DMS53 (cell line): ENCODE data around the gene SULT2B1.
"Not testable (repeated sequence)": the region's sequence is repeated elsewhere in the genome, so short reads cannot be mapped to it uniquely, and the experiment has no call there.

Experiments used
- DNase-seq: peaks from one replicate; lab custom pipeline; 2025; lab: John Stamatoyannopoulos, UW

SULT2B1 gene

DNA sequence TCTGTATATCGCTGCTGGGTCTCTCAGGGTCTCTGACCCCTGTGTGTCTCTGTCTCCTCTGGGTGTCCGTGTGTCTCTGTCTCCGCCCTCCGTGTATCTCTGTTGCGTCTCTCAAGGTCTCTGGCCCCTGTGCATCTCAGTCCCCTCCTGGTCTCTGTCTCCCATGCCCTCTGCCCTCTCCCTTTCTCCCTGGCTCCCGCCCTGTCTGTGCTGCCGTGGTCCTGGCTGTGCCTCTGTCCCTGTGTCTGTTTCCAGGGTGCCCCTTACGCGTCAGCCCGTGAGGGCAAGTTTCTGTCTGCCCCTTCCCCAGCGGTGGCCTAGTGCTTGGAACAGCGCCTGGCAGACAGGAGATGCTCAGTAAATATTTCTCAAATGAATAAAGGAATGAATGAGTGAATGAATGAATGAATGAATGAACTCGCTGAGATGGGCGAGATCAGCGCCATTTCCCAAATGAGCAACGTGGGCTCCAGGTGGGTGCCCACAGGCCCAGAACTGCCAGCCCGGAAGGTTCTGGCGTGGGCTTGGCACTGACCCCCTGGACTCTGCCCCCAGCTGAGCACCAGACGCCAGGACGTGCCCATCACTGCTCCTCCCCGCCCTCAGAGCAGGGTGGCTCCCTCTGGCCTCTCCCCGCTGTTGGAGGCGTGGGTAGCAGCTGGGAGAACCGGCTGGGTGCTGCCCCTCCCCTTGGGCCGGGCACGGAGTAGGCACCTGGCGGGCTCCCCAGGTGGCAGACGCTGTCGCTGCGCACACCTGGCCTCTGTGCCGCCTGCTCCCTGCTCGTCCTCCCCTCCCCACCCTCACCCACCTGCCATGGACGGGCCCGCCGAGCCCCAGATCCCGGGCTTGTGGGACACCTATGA is at the start of gene SULT2B1:
TSS of gene SULT2B1 (plus strand) at position 736 of the 866 bp plus-strand sequence. CDS start at position 817, 81 bp downstream.
- peak; percentile 98 for DNase-seq

DNA sequence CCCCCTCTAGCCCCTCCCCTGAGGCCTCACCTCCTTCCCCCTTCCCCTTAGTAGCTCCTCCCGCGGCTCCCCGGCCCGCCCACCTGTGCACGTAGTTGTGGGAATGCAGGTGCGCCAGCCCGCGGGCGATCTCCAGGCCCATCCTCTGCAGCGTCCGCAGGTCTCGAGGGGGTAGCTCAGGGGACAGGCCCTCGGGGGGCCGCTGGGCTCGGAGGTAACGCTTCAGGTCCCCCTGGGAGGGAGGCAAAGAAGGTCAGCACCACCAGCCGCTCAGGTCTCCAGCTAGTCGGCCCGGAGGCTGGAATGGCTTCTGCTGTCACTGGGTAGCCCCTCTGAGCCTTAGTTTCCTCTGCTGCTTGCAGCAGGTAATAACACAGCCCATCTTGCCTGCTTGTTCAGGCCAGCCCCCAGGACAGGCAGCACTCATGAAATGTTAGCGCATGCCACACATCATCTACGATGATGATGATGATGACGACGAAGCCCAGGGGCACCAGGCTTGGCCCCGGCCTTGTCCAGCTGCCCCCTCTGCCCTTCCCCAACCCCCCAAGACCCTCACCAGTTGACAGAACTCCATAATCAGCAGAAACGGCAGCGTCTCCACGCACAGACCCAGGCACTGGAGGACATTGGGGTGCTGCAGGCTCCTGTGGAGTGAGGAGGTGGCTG is 49.5 kb upstream of the SULT2B1 start:
- no peak for DNase-seq

DNA sequence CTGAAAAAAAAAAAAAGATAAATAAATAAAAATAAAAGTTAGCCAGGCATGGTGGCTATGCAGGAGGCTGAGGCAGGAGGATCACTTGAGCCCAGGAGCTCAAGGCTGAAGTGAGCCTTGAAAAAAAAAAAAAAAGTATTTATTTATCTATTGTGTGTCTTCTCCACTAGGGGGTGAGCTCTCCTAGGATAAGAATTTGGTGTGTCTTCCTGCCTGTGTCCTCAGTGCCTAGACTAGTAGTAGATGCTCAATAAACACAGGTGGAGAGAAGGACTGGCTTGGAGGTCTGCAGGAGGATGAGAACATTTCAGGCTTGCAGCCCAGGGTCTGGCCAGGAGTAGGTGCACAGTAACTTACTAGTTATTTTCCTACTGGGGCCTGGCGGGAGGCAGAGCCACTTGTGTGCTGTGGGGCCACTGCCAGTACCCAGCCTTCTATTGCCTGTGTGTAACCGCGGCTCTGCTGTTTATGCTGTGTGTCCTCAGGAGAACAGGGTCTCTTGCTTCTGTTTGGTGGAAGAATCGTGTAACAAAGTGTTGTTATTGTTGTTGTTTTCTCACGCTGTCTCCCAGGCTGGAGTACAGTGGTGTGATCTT is 45.7 kb upstream of the SULT2B1 start:
- DNase-seq = peak; percentile 81

DNA sequence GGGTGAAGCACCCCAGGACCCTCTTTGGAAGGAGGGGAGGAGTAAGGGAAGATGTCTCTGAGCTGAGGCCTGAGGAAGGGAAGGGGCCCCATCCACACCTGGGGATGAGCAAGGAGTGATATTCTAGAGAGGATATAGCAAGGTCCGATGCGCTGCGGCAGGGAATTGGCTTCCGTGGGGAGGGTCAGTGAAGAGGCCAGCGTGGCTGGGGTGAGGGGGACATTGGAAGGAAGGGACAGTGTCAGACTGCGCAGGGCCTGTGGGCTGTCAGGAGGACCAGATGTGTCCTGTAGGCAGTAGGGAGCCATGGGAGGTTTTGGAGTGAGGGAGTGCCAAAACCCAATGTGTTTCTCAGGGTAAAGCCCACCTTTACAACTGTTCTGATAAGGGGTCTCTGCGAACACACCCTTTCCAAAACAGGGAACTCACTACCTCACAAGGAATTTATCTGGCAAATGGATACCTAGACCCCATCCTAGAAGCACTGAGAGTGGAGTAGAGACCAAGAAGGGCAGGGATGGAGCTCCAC is 44.0 kb upstream of the SULT2B1 start:
- DNase-seq = no peak

DNA sequence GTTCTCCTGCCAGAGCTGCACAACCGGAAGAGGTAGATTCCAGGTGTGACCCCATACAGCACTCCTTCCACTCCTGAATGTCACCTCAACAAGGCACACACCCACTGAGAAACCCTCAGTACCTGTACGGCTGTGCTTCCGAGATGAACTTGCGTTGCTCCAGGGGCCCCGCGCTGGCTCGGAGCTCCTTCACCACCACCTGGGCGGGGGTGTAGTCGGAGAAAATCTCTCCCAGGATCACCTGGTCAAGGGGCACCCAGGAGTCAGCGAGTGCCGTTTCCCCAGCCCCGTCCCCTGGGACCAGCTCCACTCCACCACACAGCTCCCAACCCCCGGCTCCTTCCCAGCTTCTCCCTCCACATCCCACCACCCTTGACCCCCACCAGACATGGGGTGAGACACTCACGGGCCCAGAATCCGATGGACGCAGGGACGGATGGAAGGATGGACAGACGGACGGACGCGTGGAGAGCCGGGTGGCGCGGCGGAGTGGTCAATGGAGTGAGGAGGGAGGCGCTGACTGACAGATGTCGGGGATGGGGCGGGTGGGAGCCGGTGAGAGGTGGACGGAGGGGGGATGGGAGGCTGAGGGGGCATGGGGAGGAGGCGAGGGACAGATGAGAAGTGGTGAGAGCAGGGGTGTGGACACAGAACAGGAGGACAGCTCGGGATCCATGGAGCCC is 43.1 kb upstream of the SULT2B1 start:
- DNase-seq = no peak

DNA sequence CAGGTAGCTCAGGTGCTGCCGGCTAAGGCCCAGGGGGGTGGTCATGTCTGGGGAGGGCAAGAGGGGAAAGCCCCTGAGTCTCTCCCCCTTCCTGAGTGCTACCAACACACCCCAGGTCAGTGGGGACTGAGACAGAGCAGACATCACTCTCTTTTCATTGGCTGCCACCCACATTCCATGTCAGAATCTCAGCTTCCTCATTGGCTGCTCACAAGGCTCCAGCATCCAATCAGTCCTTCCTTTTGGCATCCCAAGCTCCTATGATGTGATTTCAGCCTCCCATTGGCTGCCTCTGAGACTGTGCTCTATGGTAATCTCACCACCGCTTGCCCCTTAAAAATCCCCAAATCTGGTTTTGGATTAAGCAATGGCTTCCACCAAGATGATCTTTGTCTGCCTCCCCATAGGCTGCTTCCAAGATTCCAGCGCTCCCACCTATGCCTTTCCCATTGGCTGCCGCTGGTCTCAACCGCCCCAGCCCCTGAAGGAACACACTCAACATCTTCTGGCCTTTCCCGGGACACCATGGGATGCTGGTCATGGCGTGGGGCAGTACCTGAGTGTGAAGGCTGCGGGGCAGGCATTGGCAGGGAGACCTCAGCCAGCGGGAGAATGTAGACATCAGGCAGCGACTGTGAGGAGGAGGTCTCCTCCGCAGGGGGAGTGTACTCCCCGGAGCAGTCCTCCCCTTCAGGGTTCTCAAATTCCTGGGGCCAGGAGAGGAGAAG is 42.3 kb upstream of the SULT2B1 start:
- no peak for DNase-seq

DNA sequence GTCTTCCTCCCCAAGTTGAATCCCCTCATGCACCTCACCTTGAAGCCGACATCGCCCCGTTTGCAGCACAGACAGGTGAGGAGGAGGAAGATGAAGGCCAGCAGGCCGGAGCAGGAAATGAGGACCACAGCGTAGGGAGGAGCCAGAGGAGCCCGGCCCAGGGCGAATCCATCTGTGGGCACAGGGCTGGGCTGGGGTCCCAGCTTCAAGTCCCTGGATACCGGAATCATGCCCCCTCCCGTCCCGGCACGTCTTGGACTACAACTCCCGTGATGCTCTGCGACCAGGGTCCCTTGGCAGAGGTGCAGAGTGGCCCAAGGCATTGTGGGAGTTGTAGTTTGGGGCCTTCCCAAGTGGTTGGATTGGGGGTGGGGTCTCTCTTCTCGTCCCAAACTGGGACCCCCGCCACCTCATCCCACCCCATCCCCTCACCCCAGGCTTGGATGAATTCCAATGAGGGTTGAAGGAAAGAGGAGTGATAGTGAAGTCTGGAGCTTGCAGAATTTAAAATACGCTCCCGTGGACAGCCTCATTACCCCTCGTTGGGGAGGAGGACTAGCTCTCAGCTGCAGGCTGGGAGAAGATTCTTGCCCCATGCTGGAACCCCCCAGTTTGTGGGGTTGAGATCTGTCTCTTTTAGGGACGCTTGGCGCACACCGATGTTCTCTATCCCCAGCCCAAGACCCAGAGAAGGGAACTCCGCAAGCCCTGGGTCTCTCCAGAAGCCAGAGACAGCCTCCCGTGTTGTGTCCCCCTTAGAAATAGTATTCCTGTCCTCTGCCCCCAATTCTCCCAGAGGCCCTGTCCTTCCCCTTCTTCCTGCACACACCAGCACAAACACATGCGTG is 41.3 kb upstream of the SULT2B1 start:
- peak; percentile 83 for DNase-seq

DNA sequence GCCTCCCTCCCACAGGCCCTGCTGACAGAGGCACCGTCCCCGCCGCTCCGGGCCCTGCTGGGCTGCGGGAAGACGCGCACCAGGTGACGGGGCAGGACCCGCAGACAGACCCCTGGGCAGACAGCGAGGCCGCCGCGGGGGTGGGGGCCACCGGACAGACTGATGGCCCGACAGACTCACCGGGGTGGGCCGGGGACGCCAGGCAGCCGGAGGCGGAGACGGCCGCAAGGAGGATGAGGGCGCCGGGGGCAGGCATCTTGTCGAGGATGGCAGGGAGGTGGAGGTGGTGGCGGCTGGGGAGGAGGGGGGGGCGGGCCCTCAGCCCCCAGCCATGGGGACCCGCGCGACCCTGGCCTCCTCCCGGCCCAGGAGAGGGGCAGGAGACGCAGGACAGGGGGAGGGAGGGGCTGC is 40.6 kb upstream of the SULT2B1 start:
- DNase-seq = peak; percentile 59

DNA sequence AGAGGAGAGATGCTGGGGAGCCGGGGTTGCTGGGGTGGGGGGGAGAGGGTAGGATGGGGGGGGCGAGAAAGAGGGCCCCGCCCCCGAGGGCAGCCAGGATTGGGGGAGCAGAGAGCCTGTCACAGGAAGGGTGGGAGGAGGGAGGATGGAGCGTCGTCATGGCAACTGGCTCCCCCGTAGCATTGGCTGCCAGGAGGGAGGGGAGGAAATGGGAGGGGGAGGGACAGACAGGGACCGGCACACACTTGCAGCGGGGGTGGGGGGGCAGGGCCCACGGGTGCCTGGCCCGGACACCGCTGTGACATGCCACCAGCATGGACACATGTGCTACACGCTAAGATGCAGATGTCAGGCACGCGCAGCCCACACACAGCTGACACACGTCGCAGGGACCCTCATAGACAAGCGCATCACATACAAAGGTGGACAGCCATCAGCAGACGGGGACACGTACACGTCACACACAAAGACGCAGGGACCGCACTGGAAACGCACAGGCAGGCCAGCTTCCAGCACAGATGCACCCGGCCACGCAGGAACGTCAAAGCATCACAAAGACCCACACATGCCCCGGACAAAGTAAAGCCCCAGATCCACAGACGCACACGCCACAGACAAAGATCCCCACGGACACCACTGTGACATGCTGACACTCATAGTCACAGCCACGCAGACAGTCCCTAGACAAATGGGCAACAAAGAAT is 40.0 kb upstream of the SULT2B1 start, which contains the start of gene LMTK3:
TSS of gene LMTK3 (minus strand) at position 36 of the 704 bp plus-strand sequence. CDS start 259 bp downstream, outside the sequence.
- DNase-seq = peak; percentile 91

DNA sequence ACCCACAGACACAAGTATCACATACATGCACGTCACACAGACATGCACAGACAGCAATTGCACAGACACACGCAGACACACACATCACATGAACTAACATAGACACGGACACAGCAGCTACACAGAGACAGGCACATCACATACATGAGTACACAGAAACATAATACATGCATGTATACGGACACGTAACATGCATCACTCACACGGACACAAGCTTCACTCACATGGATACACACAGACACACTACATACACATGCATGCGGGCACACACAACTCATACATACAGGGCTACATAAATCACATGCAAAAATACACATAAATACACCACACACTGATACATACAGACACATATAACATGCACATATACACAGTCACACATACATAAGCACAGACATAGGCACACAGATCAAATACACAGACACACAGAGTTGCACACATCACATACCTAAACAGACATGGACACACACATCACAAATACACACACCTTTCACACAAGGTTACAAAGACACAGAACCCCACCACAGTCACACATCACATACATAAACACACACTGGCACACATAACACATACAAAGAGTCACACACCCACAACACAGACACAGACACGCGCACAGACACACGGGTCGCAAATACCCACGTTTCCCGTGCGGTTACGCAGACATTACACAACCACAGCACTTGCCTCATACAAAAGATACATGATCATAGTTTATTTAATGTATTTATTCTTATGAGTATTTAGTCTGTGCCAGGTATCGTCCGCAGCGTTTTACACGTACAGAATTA is 39.3 kb upstream of the SULT2B1 start:
- DNase-seq = no peak

DNA sequence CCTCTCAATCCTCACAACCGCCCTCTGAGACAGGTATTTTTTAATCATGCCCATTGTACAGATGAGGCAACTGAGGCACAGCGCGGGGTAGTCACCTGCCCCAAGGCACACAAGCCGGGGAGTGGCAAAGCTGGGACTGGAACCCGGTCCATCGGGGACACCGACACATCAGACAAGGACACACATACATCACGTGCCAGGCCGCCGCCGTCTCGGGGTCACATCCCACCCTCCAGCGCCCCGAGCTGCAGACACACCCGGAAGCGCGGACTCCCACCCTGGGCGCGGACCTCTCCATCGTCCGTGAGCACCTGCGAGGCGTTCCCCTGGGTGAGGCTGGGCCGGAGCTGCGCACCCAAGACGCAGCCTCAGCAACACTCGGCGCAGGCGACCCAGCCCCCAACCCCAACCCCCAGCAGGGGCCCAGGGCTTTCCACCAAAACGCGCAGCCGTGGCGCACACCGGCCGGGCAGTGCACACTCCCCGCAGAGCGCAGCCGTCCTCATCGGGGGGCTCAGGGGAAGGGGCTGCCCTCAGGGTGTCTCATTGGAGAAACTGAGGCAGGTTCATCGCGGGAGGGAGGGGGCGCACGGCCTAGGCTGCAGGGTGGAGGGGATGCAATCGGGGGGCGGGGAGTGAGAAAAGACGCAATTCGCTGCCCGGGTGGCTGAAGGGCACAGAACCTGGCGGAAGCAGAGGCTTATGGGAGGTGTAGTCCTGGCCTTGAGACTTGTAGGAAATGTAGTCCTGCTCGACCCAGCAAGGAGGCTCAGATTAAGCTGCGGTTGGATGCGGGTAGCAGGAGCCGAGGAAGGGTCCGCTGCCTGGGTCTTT is 38.5 kb upstream of the SULT2B1 start:
- DNase-seq = peak; percentile 96

DNA sequence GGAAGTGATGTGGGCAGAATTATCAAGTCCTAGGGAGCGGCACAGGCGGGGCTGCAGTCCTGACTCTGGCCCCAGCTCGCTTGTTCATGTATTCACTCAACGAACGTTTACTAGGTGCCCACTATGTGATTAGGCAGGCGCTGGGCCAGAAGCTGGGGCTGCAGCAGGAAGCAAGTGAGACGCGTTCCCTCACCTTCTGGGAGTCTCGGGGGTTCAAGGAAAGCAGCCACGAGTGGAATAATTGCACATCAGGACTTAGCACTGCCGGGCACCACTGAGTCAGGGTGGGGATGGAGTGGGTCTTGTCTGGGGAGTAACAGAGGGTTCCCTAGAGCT is 37.9 kb upstream of the SULT2B1 start:
- DNase-seq = no peak

DNA sequence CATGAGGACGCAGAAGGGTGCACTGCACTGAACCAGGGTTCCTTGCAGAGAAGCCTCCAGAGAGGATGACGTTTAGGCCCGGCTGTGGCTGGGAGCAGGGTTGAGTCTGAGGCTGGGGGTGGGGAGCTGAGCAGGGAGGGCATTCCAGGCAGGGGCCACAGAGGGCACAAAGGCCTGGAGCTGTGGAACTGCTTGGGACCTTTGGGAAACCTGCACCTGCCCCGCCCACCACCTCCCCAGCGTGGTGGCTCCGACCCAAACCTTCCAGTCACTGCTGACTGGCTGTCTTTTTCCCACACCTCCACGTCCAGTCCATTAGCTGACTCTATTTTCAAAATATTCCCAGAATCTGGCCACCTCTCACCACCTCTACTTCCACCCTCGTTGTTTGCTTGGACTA is 35.4 kb upstream of the SULT2B1 start:
- no peak for DNase-seq

DNA sequence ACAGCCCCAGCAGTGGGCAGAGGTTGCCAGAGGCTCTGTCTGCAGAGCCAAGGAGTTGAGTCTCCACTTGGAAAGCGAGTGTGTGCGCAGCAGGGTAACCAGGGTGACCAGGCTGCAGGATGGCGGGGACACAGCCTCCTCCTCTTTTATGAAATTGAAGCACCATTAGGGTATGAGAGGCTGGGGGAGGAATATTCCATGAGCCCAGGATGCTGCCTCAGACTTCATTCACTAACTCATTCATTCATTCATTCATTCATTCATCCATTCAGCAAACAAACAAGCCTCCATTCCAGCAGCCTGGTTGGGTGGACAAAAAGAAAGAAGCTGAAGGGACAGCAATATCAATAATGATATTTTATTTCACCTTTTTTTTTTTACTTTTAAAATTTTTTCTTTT is 33.8 kb upstream of the SULT2B1 start:
- peak; percentile 41 for DNase-seq

DNA sequence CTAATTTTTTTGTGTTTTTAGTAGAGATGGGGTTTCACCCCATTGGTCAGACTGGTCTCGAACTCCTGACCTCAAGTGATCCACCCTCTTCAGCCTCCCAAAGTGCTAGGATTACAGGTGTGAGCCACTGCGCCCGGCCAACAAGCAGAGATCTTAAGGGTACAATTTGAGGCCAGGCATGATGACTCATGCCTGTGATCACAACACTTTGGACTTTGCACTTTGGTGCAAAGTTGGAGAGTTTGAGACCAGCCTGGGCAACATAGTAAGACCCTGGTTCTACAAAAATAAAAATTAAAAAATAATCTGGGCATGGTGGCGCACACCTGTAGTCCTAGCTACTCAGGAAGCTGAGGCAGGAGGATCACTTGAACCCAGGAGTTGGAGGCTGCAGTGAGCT is 32.5 kb upstream of the SULT2B1 start:
- not testable (repeated sequence) for DNase-seq

DNA sequence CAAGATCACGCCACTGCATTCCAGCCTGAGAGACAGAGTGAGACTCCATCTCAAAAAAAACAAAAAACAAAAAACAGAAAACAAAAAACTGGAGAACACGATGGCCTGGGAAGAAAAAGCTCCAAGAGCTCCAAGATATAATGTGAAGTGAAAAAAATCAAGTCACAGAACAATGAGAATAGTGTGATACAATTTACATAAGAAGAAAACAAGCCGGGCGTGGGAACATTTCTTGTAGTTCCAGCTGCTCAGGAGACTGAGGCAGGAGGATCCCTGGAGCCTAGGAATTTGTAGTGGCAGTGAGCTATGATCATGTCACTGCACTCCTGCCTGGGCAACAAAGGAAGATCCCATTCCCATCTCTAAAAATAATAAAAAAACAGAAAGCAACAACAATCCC is 31.8 kb upstream of the SULT2B1 start:
- DNase-seq = no peak

DNA sequence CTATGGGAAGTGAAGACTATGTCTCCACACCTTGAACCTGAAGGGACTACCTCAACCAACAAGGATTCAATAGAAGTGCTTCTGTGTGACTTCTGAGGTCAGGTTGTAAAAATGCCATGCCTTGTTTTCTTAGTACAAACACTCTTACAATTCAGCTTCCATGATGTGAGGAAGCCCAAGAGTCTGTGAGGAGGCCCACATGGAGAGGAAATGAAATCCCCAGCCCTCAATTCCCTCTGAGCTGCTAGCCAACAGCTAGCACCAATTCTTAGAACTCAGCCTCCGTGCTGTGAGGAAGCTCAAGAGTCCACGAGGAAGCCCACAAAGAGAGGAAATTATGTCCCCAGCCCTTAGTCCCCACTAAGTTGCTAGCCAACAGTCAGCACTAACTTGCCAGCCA is 27.8 kb upstream of the SULT2B1 start:
- DNase-seq = no peak

DNA sequence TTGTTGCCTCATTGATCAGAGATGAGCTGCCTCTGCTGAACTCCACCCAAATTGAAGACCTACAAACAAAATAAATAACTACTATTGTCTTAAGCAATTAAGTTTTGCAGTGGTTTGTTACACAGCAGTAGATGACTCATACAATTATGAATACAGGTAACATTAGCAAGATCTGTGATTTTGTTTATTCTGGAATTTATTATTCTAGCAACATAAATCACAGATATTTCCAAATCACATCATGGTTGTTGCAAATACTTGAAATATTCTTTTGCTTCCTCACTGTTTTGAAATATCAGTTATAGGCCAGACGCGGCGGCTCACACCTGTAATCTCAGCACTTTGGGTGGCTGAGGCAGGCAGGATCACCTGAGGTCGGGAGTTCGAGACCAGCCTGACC is 27.2 kb upstream of the SULT2B1 start:
- no peak for DNase-seq
